Panc1 (cell line): ENCODE results near the gene WAC. TPM values are rescaled to one million over a fixed set of nuclear protein-coding genes. Genes with fewer than 3 reads are reported as not detected.

Experiments used
- ATAC-seq: fragments of 200-7000 bp; cut with Tn5 transposase; 2 replicates; pipeline ENCODE4 v1.9.1; 2020; ENCODE audit warnings: mild to moderate bottlenecking, moderate library complexity
- BruUV-seq: library from RNA; stranded (reverse); fragments of 400-500 nt; replicated peaks from 2 replicates; lab custom pipeline; 2021; lab: Mats Ljungman, UMichigan
- CTCF ChIA-PET: fragments of 300-600 bp; sonication (Branson Sonifier 250); formaldehyde crosslinking; loops from one replicate; lab custom pipeline; 2022; ENCODE audit warnings: antibody characterized with exemption; lab: Charles Lee
- POLR2A ChIA-PET: fragments of 300-600 bp; sonication (Branson Sonifier 250); formaldehyde crosslinking; loops from one replicate; lab custom pipeline; 2022; ENCODE audit warnings: antibody characterized with exemption; lab: Charles Lee
- DNase-seq: peaks from one replicate; pipeline ENCODE4 v3.0.0-alpha.2; 2010; ENCODE audit warnings: low read depth, low spot score
- H3K27ac ChIP-seq: 2 replicates; pipeline ENCODE4 v1.5.1; 2011; ENCODE audit warnings: mild to moderate bottlenecking, low read length, inconsistent platforms
- H3K27me3 ChIP-seq: fragments of 200-500 bp; sonication (Bioruptor generic); 2 replicates; pipeline ENCODE4 v1.6.0; 2014; ENCODE audit warnings: low read length, inconsistent platforms; ENCODE audit not compliant: control insufficient read depth, insufficient read depth
- H3K36me3 ChIP-seq: fragments of 200-500 bp; sonication (Bioruptor generic); 2 replicates; pipeline ENCODE4 v1.5.1; 2014; ENCODE audit warnings: inconsistent platforms, mild to moderate bottlenecking, low read length, moderate library complexity; ENCODE audit not compliant: control insufficient read depth, insufficient read depth
- H3K4me1 ChIP-seq: 2 replicates; pipeline ENCODE4 v1.5.1; 2011; ENCODE audit warnings: inconsistent platforms, mild to moderate bottlenecking, low read length, moderate library complexity; ENCODE audit not compliant: control insufficient read depth, insufficient read depth
- H3K4me3 ChIP-seq, 2 experiments: 2 replicates each; pipeline ENCODE4 v1.5.1; 2011 to 2012; ENCODE audit warnings: low read depth in 2 of 2, low read length in 2 of 2, mild to moderate bottlenecking in 2 of 2, inconsistent platforms in 1 of 2, moderate library complexity in 1 of 2
- H3K9me3 ChIP-seq: fragments of 200-500 bp; sonication (Bioruptor generic); 2 replicates; pipeline ENCODE4 v1.5.1; 2014; ENCODE audit warnings: low read depth, mild to moderate bottlenecking, inconsistent platforms, low read length, moderate library complexity; ENCODE audit not compliant: control insufficient read depth, insufficient read depth
- CTCF ChIP-seq: fragments of 450-650 bp; IDR thresholded peaks from 2 replicates; pipeline ENCODE4 v1.5.1; 2017; ENCODE audit warnings: mild to moderate bottlenecking
- POLR2AphosphoS5 ChIP-seq: IDR thresholded peaks from 2 replicates; pipeline ENCODE4 v1.6.1; 2012; ENCODE audit warnings: mild to moderate bottlenecking, low read depth, low read length, moderate library complexity
- REST ChIP-seq, 2 experiments: IDR thresholded peaks; 2 replicates each; pipeline ENCODE4 v1.6.1; 2011 to 2012; ENCODE audit warnings: low read depth in 2 of 2, control low read depth in 1 of 2, low read length in 1 of 2, mild to moderate bottlenecking in 1 of 2, moderate library complexity in 1 of 2; ENCODE audit not compliant: insufficient read depth in 1 of 2
- SIN3A ChIP-seq: IDR thresholded peaks from 2 replicates; pipeline ENCODE4 v1.6.1; 2012; ENCODE audit warnings: low read depth, mild to moderate bottlenecking, low read length, moderate library complexity, borderline replicate concordance; ENCODE audit not compliant: insufficient read depth
- TCF7L2 ChIP-seq: IDR thresholded peaks from 2 replicates; pipeline ENCODE4 v1.6.1; 2011; ENCODE audit warnings: mild to moderate bottlenecking, low read depth, low read length, inconsistent platforms
- in situ Hi-C: cut with HindIII; loops from 2 replicates; pipeline ENCODE4 v1.10.0; 2016; ENCODE audit warnings: low sequenced_read_pairs, low pct_unique_long_range_greater_than_20kb
- intact Hi-C: fragments of 100-400 bp; cut with micrococcal nuclease; formaldehyde crosslinking; loops from one replicate; pipeline ENCODE4 v1.10.0; 2022; ENCODE audit not compliant: unreplicated experiment
- total RNA-seq: library from RNA; stranded (reverse); gene quantifications from one replicate; pipeline ENCODE4 v1.2.1, GENCODE V29; 2021; ENCODE audit not compliant: unreplicated experiment

The WAC gene
- total RNA-seq, 1 experiment from 2014 or later, result 70.7 TPM

GRCh38 chr10:28585076-28585475 lies 52.2 kb downstream of the WAC start:
- CTCF ChIA-PET, result no interaction called here
- no peaks in the 10 kb centered on the region for H3K27me3 ChIP-seq
- TF ChIP-seq SIN3A, result no peak
- TF ChIP-seq POLR2AphosphoS5, result no peak
- TF ChIP-seq TCF7L2, result no peak
- no peak for TF ChIP-seq REST (IDR thresholded peaks at IDR 0.05; ENCODE audit: insufficient read depth in 1 of 2, low read depth in 2 of 2, low read length in 1 of 2)
- TF ChIP-seq CTCF, result no peak
- in situ Hi-C loops, result no loop called here
- BruUV-seq, result no TSS peak
- H3K9me3 ChIP-seq, result no peaks in the 10 kb centered on the region
- no peak overlapping the region for H3K27ac ChIP-seq
- no peak for DNase-seq
- POLR2A ChIA-PET, result no interaction called here
- H3K4me3 ChIP-seq, result no peak overlapping the region
- intact Hi-C loops, result no loop called here
- ATAC-seq, result no peak
- H3K4me1 ChIP-seq, result no peaks in the 10 kb centered on the region; the same call in 1 of the 2 replicates
- H3K36me3 ChIP-seq, result peaks cover 21% of the 10 kb centered on the region; the same call in 1 of the 2 replicates

- intact Hi-C loops, result no loop called here
- POLR2A ChIA-PET, result no interaction called here
Measured at GRCh38 chr10:28586176-28586575, 53.3 kb downstream of the WAC start.

More at GRCh38 chr10:28586176-28586575, 53.3 kb downstream of the WAC start:
- no peak overlapping the region for H3K4me3 ChIP-seq
- H3K27ac ChIP-seq, result no peak overlapping the region
- TF ChIP-seq TCF7L2 (no peak), POLR2AphosphoS5 (no peak), REST (IDR thresholded peaks at IDR 0.05; ENCODE audit: insufficient read depth in 1 of 2, low read depth in 2 of 2, low read length in 1 of 2) (no peak), CTCF (no peak)
- BruUV-seq, result no TSS peak
- no peaks in the 10 kb centered on the region; the same call in 1 of the 2 replicates for H3K4me1 ChIP-seq
- no peaks in the 10 kb centered on the region for H3K27me3 ChIP-seq
- CTCF ChIA-PET, result no interaction called here
- DNase-seq, result no peak
- no peaks in the 10 kb centered on the region for H3K9me3 ChIP-seq
- in situ Hi-C loops, result no loop called here
- peaks cover 27% of the 10 kb centered on the region for H3K36me3 ChIP-seq
- ATAC-seq, result no peak
